Measurements from ENCODE around the gene CHRDL1.

DNA sequence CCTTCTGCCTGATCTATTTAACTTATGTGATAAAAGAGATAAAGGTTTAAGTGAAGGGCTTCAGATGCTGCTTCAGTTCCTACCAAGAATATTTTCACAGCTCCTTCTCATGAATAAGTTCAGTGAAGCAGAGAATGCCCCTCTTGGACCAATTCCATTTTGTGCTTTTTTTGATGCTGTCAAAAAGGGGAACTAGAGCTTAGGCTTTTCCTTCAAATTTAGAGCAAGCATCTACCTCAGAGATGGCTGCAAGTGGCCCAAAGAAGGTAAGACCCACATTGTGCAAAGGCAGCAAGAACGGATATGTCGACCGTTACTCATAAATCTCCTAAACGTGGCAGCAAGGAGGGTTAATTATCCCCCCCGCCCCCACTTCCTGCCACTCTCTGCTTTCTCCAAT, 4.5 kb downstream of the CHRDL1 start:
- TF ChIP-seq, protein P1, sequence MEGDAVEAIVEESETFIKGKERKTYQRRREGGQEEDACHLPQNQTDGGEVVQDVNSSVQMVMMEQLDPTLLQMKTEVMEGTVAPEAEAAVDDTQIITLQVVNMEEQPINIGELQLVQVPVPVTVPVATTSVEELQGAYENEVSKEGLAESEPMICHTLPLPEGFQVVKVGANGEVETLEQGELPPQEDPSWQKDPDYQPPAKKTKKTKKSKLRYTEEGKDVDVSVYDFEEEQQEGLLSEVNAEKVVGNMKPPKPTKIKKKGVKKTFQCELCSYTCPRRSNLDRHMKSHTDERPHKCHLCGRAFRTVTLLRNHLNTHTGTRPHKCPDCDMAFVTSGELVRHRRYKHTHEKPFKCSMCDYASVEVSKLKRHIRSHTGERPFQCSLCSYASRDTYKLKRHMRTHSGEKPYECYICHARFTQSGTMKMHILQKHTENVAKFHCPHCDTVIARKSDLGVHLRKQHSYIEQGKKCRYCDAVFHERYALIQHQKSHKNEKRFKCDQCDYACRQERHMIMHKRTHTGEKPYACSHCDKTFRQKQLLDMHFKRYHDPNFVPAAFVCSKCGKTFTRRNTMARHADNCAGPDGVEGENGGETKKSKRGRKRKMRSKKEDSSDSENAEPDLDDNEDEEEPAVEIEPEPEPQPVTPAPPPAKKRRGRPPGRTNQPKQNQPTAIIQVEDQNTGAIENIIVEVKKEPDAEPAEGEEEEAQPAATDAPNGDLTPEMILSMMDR (IDR thresholded peaks at IDR 0.05) = no peak
- TF ChIP-seq EZH2 (IDR thresholded peaks at IDR 0.05; ENCODE audit: borderline replicate concordance, insufficient read depth, low read depth, low read length, poor library complexity, severe bottlenecking) = no peak
